GM12892 (cell line): ENCODE results near the gene FSTL3.

Experiments used
- POLR2A ChIP-seq: IDR thresholded peaks from 2 replicates; pipeline ENCODE4 v1.6.1; 2011; ENCODE audit warnings: low read depth, low read length, control low read depth
- TAF1 ChIP-seq: IDR thresholded peaks from 2 replicates; pipeline ENCODE4 v1.6.1; 2011; ENCODE audit warnings: low read depth, mild to moderate bottlenecking, control low read depth, low read length, borderline replicate concordance

DNA sequence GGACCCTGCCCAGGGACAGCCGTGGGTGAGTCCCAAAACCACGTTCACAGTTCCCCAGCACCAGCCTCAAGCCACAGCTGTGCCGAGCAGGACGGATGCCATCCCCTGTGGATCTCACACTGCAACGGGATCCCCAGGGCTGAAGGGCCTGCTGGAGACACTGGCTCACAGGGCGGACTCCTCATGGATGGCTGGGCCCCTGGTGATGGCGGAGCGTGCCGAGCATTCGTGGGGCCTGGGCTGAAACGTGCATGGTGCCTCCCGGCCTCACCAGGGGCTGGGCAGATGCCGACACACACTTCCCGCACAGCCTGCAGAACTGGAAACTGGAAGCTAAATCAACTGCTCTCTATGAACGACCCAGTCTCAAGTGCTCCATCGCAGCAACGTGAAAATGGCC lies 22.8 kb upstream of the FSTL3 start:
- no peak for TF ChIP-seq TAF1
- TF ChIP-seq POLR2A = no peak
